Esophagus muscularis mucosa (tissue), 3 donors: Measurements from ENCODE around the gene UGT2A2.

Experiments used
- POLR2A ChIP-seq: fragments of 450-650 bp; IDR thresholded peaks from one replicate; pipeline ENCODE4 v1.6.1; 2017; ENCODE audit warnings: antibody characterized with exemption, moderate library complexity, mild to moderate bottlenecking, low read depth
- POLR2AphosphoS5 ChIP-seq, 2 donors: sonication (generic); formaldehyde crosslinking; IDR thresholded peaks; one replicate each; pipeline ENCODE4 v1.6.1; 2017; ENCODE audit warnings: antibody characterized with exemption in 2 of 2
- TF ChIP-seq, protein P1 (sequence below), 3 experiments: fragments of 200-600 bp in 2 of 3; fragments of 450-650 bp in 1 of 3; sonication (generic) in 2 of 3; IDR thresholded peaks; one replicate each; pipeline ENCODE4 v1.5.1; 2017 to 2019; ENCODE audit warnings: antibody characterized with exemption in 3 of 3, mild to moderate bottlenecking in 2 of 3, moderate library complexity in 1 of 3

DNA sequence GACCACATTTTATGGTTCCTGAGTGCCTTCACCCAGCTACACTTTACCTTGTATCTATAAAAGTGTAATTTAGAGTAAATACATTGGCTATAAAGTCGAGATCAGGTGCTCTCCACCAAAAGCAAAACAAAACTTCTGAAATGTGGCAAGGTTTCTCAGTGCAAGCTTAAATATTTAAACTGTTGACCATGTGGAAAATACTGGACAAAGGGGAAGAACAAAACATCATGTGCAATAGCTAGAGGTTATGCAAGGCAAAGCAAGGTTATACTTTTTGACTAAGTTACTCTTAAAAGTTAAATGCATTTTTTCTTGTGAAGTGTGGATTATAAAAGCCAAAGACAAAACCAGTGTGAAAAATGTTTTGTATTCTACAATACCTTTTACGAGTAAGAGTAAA is 55.9 kb downstream of the UGT2A2 start:
- TF ChIP-seq, protein P1, sequence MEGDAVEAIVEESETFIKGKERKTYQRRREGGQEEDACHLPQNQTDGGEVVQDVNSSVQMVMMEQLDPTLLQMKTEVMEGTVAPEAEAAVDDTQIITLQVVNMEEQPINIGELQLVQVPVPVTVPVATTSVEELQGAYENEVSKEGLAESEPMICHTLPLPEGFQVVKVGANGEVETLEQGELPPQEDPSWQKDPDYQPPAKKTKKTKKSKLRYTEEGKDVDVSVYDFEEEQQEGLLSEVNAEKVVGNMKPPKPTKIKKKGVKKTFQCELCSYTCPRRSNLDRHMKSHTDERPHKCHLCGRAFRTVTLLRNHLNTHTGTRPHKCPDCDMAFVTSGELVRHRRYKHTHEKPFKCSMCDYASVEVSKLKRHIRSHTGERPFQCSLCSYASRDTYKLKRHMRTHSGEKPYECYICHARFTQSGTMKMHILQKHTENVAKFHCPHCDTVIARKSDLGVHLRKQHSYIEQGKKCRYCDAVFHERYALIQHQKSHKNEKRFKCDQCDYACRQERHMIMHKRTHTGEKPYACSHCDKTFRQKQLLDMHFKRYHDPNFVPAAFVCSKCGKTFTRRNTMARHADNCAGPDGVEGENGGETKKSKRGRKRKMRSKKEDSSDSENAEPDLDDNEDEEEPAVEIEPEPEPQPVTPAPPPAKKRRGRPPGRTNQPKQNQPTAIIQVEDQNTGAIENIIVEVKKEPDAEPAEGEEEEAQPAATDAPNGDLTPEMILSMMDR (IDR thresholded peaks at IDR 0.05) = no peak
- no peak for TF ChIP-seq POLR2A
- TF ChIP-seq POLR2AphosphoS5 (IDR thresholded peaks at IDR 0.05) = no peak
